C4-2B (cell line): ENCODE data around the gene PEX3.

ENCODE experiments used
- H3K27ac ChIP-seq: fragments of 450-650 bp; 2 replicates; pipeline ENCODE4 v1.5.1; 2017
- ZFX ChIP-seq: fragments of 450-650 bp; IDR thresholded peaks from 2 replicates; pipeline ENCODE4 v1.6.1; 2017
- TF ChIP-seq, protein P1 (sequence below): fragments of 450-650 bp; conservative IDR thresholded peaks from 2 replicates; pipeline ENCODE4 v1.5.1; 2017; ENCODE audit warnings: mild to moderate bottlenecking

PEX3 gene

DNA sequence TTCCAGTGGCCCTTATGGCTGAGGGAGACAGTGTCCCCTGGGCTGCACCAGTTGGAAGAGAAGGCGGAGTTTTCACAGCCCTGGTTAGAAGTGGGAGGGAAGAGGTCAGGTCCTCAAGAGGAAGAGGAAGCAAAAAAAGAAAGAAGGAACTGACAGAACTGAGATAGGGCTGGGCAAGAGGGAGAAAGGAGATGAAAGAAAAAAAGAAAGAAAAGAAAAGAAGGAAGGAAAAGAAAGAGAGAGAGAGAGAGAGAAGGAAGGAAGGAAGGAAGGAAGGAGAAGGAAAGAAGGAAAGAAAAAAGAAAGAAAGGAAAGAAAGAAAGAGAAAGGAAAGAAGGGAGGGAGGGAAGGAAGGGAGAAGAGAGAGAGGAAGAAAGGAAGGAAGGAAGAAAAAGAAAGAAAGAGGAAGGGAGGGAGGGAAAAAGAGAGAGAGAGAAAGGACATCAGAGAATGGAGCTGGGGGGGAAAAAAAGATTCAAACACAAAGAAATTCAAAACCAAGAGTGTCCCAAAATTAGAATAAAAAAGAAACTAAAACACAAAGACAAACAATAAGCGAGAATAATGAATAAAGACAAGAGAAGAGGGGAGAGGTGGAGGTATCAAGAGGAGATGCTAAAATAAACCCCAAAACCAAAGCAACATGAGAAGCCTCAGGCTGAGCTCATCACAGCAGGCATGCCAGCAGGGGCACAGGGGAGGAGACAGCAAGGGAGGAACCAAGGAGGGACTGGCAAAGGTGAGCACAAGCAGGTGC lies 66.3 kb downstream of the PEX3 start:
- TF ChIP-seq, protein P1, sequence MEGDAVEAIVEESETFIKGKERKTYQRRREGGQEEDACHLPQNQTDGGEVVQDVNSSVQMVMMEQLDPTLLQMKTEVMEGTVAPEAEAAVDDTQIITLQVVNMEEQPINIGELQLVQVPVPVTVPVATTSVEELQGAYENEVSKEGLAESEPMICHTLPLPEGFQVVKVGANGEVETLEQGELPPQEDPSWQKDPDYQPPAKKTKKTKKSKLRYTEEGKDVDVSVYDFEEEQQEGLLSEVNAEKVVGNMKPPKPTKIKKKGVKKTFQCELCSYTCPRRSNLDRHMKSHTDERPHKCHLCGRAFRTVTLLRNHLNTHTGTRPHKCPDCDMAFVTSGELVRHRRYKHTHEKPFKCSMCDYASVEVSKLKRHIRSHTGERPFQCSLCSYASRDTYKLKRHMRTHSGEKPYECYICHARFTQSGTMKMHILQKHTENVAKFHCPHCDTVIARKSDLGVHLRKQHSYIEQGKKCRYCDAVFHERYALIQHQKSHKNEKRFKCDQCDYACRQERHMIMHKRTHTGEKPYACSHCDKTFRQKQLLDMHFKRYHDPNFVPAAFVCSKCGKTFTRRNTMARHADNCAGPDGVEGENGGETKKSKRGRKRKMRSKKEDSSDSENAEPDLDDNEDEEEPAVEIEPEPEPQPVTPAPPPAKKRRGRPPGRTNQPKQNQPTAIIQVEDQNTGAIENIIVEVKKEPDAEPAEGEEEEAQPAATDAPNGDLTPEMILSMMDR: no peak
- no peak for TF ChIP-seq ZFX
- no peak overlapping the region for H3K27ac ChIP-seq

DNA sequence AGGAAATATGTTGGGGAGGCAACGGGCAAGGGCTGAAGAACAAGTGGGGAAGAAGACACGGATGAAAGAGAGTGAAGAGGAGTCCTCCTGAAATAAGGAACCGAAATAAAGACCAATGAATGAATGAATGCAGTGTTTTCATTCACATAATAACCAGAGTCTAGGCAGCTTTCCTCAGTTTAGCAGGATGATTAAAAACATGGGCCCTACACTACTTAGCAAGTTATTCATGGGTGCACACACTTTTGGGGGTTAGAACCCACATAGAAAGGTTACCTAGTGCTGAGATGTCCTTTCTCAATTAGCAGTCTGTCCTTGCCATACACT lies 66.8 kb downstream of the PEX3 start:
- no peak overlapping the region for H3K27ac ChIP-seq
- no peak for TF ChIP-seq ZFX
- TF ChIP-seq, protein P1: no peak

DNA sequence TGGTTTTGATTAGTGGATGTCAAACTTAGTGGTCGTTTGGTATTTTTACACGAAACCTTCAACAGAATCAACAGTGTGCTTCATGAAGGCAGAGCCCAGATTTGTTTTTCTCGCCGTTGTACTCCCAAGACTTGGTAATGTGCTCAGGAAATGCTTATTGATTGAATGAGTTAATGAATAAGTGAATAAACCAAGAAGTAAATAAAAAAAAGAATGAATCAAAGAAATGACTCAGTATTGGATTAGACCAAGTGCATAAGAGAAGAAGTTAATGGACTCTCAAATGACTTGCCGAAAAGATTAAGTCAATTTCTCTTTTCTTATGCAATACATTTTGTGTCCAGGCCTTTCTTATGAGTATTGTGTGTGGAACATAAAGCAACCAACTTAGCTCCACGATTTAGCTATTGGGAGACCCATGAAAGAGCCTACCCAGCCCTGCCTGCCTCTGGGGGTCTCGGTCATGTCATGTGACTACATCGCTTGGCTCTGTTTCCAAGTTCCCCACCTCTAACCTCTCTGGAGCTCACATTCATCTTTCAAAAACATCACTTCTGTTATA lies 71.5 kb downstream of the PEX3 start:
- H3K27ac ChIP-seq: no peak overlapping the region
- TF ChIP-seq, protein P1: no peak
- no peak for TF ChIP-seq ZFX

DNA sequence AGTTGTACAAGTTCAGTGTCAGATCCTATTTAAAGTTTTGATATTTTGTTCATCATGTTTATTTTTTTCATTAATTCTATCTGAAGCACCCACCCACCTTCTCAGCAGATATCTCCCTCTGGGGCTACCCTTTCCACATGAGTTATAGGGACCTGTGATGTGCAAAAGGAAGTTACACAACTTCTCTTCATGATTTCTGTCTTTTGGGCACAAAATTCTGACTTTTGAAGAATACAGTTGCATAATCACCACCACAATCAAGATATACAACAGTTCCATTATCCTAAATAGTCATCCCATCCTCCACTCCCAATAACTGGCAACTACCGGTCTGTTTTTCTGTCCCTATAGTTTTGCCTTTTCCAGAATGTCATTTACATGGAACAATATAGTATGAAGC lies 74.8 kb downstream of the PEX3 start:
- TF ChIP-seq, protein P1: no peak
- H3K27ac ChIP-seq: no peak overlapping the region

DNA sequence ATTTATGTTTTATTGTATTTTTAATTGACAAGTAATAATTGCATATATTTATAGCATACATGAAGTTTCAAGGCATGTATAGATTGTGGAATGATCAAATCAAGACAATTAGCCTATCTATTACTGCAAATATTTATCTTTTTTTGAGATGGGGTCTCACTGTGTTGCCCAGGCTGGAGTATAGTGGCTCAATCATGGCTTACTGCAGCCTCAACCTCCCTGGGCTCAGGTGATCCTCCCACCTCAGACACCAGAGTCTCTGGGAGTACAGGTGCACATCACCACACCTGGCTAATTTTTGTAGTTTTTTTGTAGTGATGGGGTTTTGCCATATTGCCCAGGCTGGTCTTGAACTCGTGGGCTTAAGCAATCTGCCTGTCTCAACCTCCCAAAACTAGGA lies 77.1 kb downstream of the PEX3 start:
- no peak overlapping the region for H3K27ac ChIP-seq
- TF ChIP-seq ZFX: no peak
- TF ChIP-seq, protein P1: no peak

DNA sequence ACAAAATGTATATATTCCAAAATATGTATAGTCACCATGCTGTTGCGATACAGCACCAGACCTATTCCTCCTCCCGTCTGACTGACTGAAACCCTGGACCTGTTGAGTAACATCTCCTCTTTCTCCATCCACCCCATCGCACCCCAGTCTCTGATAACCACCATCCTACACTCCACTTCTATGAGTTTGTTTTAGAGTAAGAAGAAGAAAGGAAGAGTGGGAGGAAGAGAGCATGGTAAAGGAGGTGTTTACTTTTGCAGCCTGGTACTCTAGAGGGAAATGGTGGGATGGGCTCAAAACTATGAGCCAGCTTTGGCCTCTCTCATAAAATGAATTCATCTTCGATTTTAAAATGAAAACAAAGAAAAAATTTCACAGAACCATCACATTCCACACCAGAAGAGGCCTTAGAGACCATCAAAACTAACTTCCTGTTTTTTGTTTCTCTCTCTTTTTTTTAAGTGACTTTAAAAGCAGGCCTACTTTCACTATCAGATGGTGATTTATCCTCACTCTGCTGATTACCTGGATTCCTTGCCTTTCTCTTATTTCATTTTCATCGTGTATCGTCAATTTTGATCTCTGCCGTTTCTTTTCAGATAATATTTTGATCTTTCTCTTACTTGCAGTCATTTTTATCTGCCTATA lies 77.7 kb downstream of the PEX3 start:
- TF ChIP-seq, protein P1: no peak
- TF ChIP-seq ZFX: no peak
- no peak overlapping the region for H3K27ac ChIP-seq

DNA sequence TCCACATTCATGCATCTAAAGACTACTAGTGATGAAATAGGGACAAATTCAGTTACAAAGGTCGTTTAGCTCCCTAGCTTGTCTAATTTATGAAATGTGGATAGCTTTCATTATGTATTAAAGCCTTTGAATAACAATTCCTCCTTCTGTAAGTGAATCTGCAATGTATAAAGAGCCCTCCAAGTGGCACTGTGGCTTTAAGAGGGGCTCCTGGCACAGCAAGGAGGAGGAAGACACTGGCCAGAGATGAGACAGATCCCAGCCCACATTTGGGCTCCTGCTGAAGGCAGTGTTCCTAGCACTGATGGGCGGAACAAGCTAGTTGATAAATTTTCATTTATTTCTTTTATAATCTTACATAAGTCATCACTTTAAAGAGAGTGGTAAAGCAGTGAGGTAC lies 78.5 kb downstream of the PEX3 start:
- no peak overlapping the region for H3K27ac ChIP-seq
- TF ChIP-seq, protein P1: no peak
- no peak for TF ChIP-seq ZFX
